Measurements from ENCODE around the gene APOC3. TPM values are rescaled to one million over a fixed set of nuclear protein-coding genes. Genes with fewer than 3 reads are reported as not detected.

Gene APOC3
- total RNA-seq, 1 experiment from 2014 or later: 2.5 TPM

DNA sequence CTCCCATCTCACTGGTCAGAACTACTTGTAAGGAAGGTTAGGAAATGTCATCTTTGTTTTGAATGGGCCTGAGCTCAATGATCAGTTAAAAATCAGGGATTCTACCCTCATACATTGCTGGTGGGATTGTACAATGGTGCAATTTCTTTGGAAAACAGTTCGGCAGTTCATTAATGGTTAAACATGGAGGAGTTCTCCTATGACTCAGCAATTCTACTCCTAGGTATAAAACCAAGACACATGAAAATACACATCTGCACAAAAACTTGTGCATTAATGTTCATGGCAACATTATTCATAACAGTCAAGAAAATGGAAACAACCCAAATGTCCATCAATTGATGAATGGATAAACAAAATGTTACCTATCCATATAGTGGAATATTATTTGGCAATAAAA, 33.2 kb upstream of the APOC3 start:
- H3K4me1 Mint-ChIP-seq: peaks cover 4% of the 10 kb centered on the region; the same call in 1 of the 2 replicates
- ATAC-seq: no peak
- DNase-seq (ENCODE audit: low spot score): no peak
- H3K36me3 Mint-ChIP-seq: no peaks in the 10 kb centered on the region
- TF ChIP-seq USF1 (CRISPR knock-in tag; IDR thresholded peaks at IDR 0.05) (no peak), SP1 (CRISPR knock-in tag; conservative IDR thresholded peaks at IDR 0.05) (no peak), JAZF1 (CRISPR knock-in tag; IDR thresholded peaks at IDR 0.05) (no peak), ELF4 (CRISPR knock-in tag; IDR thresholded peaks at IDR 0.05; ENCODE audit: low read depth) (no peak), FOXK1 (CRISPR knock-in tag; IDR thresholded peaks at IDR 0.05) (no peak), ZNF219 (CRISPR knock-in tag; IDR thresholded peaks at IDR 0.05; ENCODE audit: borderline replicate concordance) (no peak), TEAD4 (CRISPR knock-in tag; IDR thresholded peaks at IDR 0.05) (no peak), IRF2 (CRISPR knock-in tag; IDR thresholded peaks at IDR 0.05; ENCODE audit: borderline replicate concordance, low read depth) (no peak), TEAD1 (CRISPR knock-in tag; IDR thresholded peaks at IDR 0.05) (no peak), ZNF416 (CRISPR knock-in tag; IDR thresholded peaks at IDR 0.05) (no peak)
- TF ChIP-seq, protein P1, sequence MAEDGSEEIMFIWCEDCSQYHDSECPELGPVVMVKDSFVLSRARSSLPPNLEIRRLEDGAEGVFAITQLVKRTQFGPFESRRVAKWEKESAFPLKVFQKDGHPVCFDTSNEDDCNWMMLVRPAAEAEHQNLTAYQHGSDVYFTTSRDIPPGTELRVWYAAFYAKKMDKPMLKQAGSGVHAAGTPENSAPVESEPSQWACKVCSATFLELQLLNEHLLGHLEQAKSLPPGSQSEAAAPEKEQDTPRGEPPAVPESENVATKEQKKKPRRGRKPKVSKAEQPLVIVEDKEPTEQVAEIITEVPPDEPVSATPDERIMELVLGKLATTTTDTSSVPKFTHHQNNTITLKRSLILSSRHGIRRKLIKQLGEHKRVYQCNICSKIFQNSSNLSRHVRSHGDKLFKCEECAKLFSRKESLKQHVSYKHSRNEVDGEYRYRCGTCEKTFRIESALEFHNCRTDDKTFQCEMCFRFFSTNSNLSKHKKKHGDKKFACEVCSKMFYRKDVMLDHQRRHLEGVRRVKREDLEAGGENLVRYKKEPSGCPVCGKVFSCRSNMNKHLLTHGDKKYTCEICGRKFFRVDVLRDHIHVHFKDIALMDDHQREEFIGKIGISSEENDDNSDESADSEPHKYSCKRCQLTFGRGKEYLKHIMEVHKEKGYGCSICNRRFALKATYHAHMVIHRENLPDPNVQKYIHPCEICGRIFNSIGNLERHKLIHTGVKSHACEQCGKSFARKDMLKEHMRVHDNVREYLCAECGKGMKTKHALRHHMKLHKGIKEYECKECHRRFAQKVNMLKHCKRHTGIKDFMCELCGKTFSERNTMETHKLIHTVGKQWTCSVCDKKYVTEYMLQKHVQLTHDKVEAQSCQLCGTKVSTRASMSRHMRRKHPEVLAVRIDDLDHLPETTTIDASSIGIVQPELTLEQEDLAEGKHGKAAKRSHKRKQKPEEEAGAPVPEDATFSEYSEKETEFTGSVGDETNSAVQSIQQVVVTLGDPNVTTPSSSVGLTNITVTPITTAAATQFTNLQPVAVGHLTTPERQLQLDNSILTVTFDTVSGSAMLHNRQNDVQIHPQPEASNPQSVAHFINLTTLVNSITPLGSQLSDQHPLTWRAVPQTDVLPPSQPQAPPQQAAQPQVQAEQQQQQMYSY (CRISPR knock-in tag; IDR thresholded peaks at IDR 0.05): no peak
- TF ChIP-seq, protein P2, sequence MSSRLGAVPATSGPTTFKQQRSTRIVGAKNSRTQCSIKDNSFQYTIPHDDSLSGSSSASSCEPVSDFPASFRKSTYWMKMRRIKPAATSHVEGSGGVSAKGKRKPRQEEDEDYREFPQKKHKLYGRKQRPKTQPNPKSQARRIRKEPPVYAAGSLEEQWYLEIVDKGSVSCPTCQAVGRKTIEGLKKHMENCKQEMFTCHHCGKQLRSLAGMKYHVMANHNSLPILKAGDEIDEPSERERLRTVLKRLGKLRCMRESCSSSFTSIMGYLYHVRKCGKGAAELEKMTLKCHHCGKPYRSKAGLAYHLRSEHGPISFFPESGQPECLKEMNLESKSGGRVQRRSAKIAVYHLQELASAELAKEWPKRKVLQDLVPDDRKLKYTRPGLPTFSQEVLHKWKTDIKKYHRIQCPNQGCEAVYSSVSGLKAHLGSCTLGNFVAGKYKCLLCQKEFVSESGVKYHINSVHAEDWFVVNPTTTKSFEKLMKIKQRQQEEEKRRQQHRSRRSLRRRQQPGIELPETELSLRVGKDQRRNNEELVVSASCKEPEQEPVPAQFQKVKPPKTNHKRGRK (CRISPR knock-in tag; IDR thresholded peaks at IDR 0.05; ENCODE audit: borderline replicate concordance): no peak
- TF ChIP-seq, protein P3, sequence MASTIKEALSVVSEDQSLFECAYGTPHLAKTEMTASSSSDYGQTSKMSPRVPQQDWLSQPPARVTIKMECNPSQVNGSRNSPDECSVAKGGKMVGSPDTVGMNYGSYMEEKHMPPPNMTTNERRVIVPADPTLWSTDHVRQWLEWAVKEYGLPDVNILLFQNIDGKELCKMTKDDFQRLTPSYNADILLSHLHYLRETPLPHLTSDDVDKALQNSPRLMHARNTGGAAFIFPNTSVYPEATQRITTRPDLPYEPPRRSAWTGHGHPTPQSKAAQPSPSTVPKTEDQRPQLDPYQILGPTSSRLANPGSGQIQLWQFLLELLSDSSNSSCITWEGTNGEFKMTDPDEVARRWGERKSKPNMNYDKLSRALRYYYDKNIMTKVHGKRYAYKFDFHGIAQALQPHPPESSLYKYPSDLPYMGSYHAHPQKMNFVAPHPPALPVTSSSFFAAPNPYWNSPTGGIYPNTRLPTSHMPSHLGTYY (CRISPR knock-in tag; IDR thresholded peaks at IDR 0.05): no peak
- TF ChIP-seq, protein P4, sequence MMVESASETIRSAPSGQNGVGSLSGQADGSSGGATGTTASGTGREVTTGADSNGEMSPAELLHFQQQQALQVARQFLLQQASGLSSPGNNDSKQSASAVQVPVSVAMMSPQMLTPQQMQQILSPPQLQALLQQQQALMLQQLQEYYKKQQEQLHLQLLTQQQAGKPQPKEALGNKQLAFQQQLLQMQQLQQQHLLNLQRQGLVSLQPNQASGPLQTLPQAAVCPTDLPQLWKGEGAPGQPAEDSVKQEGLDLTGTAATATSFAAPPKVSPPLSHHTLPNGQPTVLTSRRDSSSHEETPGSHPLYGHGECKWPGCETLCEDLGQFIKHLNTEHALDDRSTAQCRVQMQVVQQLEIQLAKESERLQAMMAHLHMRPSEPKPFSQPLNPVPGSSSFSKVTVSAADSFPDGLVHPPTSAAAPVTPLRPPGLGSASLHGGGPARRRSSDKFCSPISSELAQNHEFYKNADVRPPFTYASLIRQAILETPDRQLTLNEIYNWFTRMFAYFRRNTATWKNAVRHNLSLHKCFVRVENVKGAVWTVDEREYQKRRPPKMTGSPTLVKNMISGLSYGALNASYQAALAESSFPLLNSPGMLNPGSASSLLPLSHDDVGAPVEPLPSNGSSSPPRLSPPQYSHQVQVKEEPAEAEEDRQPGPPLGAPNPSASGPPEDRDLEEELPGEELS (CRISPR knock-in tag; IDR thresholded peaks at IDR 0.05): no peak
- ChIA-PET CTCF (interaction anchor here (1.7 kb wide), 1 partner anchor 39 kb away, joined by 3 read pairs; no protein-coding TSS in a partner anchor), POLR2A (no interaction called here)
- no peaks in the 10 kb centered on the region for H3K9me3 Mint-ChIP-seq
- no peak overlapping the region for H3K4me3 Mint-ChIP-seq
- no peak overlapping the region for H3K27ac Mint-ChIP-seq
- H3K27me3 Mint-ChIP-seq (ENCODE audit: low read depth): peaks cover 2% of the 10 kb centered on the region; the same call in 1 of the 2 replicates

GRCh38 chr11:116797816-116798215, 31.9 kb upstream of the APOC3 start:
- ChIA-PET POLR2A (no interaction called here), CTCF (interaction anchor here (1.0 kb wide), 1 partner anchor 38 kb away, joined by 3 read pairs; no protein-coding TSS in a partner anchor)
- H3K27me3 Mint-ChIP-seq (ENCODE audit: low read depth): peaks cover 2% of the 10 kb centered on the region; the same call in 1 of the 2 replicates
- H3K9me3 Mint-ChIP-seq: no peaks in the 10 kb centered on the region
- H3K4me3 Mint-ChIP-seq: no peak overlapping the region
- H3K27ac Mint-ChIP-seq: no peak overlapping the region
- no peaks in the 10 kb centered on the region for H3K36me3 Mint-ChIP-seq
- ATAC-seq (no peak), DNase-seq (ENCODE audit: low spot score) (no peak)
- TF ChIP-seq RORB (CRISPR knock-in tag; IDR thresholded peaks at IDR 0.05): no peak
- no peak for TF ChIP-seq FOXP1 (CRISPR knock-in tag; IDR thresholded peaks at IDR 0.05; ENCODE audit: borderline replicate concordance)
- TF ChIP-seq GTF2I (CRISPR knock-in tag; conservative IDR thresholded peaks at IDR 0.05): no peak
- no peak for TF ChIP-seq NR3C1 (CRISPR knock-in tag; conservative IDR thresholded peaks at IDR 0.05; ENCODE audit: low read depth)
- H3K4me1 Mint-ChIP-seq: peaks cover 3% of the 10 kb centered on the region; the same call in 1 of the 2 replicates

Data from WTC11 (cell line).